SK-N-SH (cell line): Measurements from ENCODE around the gene FCGBP.

ENCODE experiments used
- EP300 ChIP-seq, 2 experiments: IDR thresholded peaks; 2 replicates each; pipeline versions ENCODE4 v1.4.0 to v1.6.1; 2012; ENCODE audit warnings: borderline replicate concordance in 1 of 2, low read depth in 1 of 2, low read length in 1 of 2
- EZH2phosphoT487 ChIP-seq: fragments of 200-600 bp; sonication (generic); IDR thresholded peaks from 2 replicates; pipeline ENCODE4 v1.6.1; 2017; ENCODE audit warnings: low read depth, mixed run types, mild to moderate bottlenecking, antibody characterized with exemption, moderate library complexity, borderline replicate concordance
- POLR2AphosphoS5 ChIP-seq: IDR thresholded peaks from 2 replicates; pipeline ENCODE4 v1.6.1; 2012; ENCODE audit warnings: low read depth, low read length
- TAF1 ChIP-seq: IDR thresholded peaks from 2 replicates; pipeline ENCODE4 v1.6.1; 2012; ENCODE audit warnings: low read depth, mild to moderate bottlenecking, low read length, moderate library complexity, borderline replicate concordance
- USF1 ChIP-seq: IDR thresholded peaks from 2 replicates; pipeline ENCODE4 v1.4.0; 2012; ENCODE audit warnings: low read depth, borderline replicate concordance

DNA sequence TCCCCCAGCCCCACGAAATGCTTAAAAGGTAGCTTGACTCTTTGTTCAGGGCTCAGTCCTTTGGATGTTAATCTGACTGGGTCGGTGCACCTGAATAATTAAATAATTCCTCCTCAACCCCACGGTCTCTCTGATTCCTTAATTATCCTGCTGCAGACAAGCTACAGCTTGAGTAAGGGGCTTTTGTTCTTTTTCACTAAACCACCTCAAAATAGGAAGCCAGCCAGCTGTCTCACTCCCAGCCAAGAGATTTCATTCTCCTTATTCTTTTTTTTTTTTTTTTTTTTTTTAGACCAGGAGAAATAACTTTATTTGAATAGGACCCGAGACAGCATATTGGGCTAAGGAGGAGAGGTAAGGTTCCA is 7.9 kb upstream of the FCGBP start:
- TF ChIP-seq POLR2AphosphoS5 (no peak), EZH2phosphoT487 (no peak), TAF1 (no peak), USF1 (no peak), EP300 (IDR thresholded peaks at IDR 0.05; ENCODE audit: borderline replicate concordance in 1 of 2, low read depth in 1 of 2, low read length in 1 of 2) (no peak)
